H1 (cell line): ENCODE measurements around the gene BPIFB6. TPM values are rescaled to one million over a fixed set of nuclear protein-coding genes. Genes with fewer than 3 reads are reported as not detected.

Source experiments
- CTCF ChIA-PET: fragments of 300-600 bp; sonication (Branson Sonifier 250); formaldehyde crosslinking; loops from one replicate; lab custom pipeline; 2021; ENCODE audit not compliant: partially characterized antibody; lab: Charles Lee
- POLR2A ChIA-PET: fragments of 300-600 bp; sonication (Branson Sonifier 250); formaldehyde crosslinking; loops from one replicate; lab custom pipeline; 2021; ENCODE audit warnings: inconsistent platforms; ENCODE audit not compliant: partially characterized antibody; lab: Charles Lee
- DNase-seq, 2 experiments: peaks; one replicate each; pipeline versions ENCODE4 v3.0.0 to v3.0.0-alpha.2; 2010 to 2022; ENCODE audit warnings: low spot score in 2 of 2, low read depth in 1 of 2, mixed read lengths in 1 of 2
- FAIRE-seq: peaks from 2 replicates; lab custom pipeline; 2011; peaks lifted over from hg19 to GRCh38; lab: Jason Lieb, UNC
- H2AFZ ChIP-seq: 2 replicates; pipeline ENCODE4 v1.8.1; 2012; ENCODE audit warnings: low read length, inconsistent platforms
- H2AK5ac ChIP-seq: 2 replicates; pipeline ENCODE4 v1.6.1; 2013; ENCODE audit warnings: low read depth, low read length
- H2BK120ac ChIP-seq: replicated peaks from 2 replicates; pipeline ENCODE3; 2013; ENCODE audit warnings: low read depth, low read length, inconsistent platforms
- H2BK12ac ChIP-seq: 2 replicates; pipeline ENCODE4 v1.6.1; 2013; ENCODE audit warnings: low read depth, low read length
- H2BK15ac ChIP-seq: 2 replicates; pipeline ENCODE4 v1.6.1; 2013; ENCODE audit warnings: low read length
- H2BK20ac ChIP-seq: 2 replicates; pipeline ENCODE4 v1.6.1; 2013; ENCODE audit warnings: low read length
- H2BK5ac ChIP-seq: 2 replicates; pipeline ENCODE4 v1.6.1; 2013; ENCODE audit warnings: low read depth, low read length
- H3K14ac ChIP-seq: 2 replicates; pipeline ENCODE4 v1.6.1; 2013; ENCODE audit warnings: inconsistent platforms; ENCODE audit not compliant: insufficient read length
- H3K18ac ChIP-seq: 2 replicates; pipeline ENCODE4 v1.6.1; 2013; ENCODE audit warnings: low read length; ENCODE audit errors: extremely low read depth
- H3K23ac ChIP-seq: 2 replicates; pipeline ENCODE4 v1.6.1; 2013; ENCODE audit warnings: inconsistent platforms; ENCODE audit not compliant: insufficient read length
- H3K23me2 ChIP-seq: 2 replicates; pipeline ENCODE4 v1.6.1; 2013; ENCODE audit warnings: low read depth, low read length
- H3K27ac ChIP-seq: 2 replicates; pipeline ENCODE4 v1.6.1; 2011; ENCODE audit warnings: low read depth, low read length, inconsistent platforms
- H3K27me3 ChIP-seq, 4 experiments: replicated peaks in 1 of 4; 1 replicate in 1 of 4; 2 replicates in 3 of 4; pipeline versions ENCODE4 v1.6.1 to v1.8.1; 2011 to 2013; ENCODE audit warnings: low read length in 3 of 4, mild to moderate bottlenecking in 3 of 4, inconsistent platforms in 2 of 4, mixed read lengths in 2 of 4, moderate library complexity in 1 of 4; ENCODE audit not compliant: control insufficient read depth in 3 of 4, insufficient read depth in 3 of 4; ENCODE audit errors: extremely low read depth in 1 of 4
- H3K36me3 ChIP-seq, 4 experiments: 2 replicates each; pipeline versions ENCODE4 v1.6.1 to v1.8.1; 2011 to 2013; ENCODE audit warnings: mild to moderate bottlenecking in 4 of 4, low read length in 3 of 4, moderate library complexity in 2 of 4, control low read depth in 1 of 4, inconsistent platforms in 1 of 4; ENCODE audit not compliant: insufficient read depth in 4 of 4, control insufficient read depth in 2 of 4
- H3K4ac ChIP-seq: replicated peaks from 2 replicates; pipeline ENCODE3; 2013; ENCODE audit warnings: low read length, low read depth, mixed read lengths, inconsistent platforms; ENCODE audit not compliant: insufficient read length
- H3K4me1 ChIP-seq, 4 experiments: replicated peaks in 1 of 4; 1 replicate in 1 of 4; 2 replicates in 3 of 4; pipeline versions ENCODE4 v1.6.1 to v1.8.1; 2011 to 2013; ENCODE audit warnings: low read length in 3 of 4, inconsistent platforms in 2 of 4, mixed read lengths in 1 of 4; ENCODE audit not compliant: insufficient read depth in 4 of 4, control insufficient read depth in 3 of 4
- H3K4me2 ChIP-seq, 2 experiments: 2 replicates each; pipeline versions ENCODE4 v1.6.1 to v1.8.1; 2011 to 2013; ENCODE audit warnings: low read depth in 2 of 2, low read length in 2 of 2, control low read depth in 1 of 2, inconsistent platforms in 1 of 2, mild to moderate bottlenecking in 1 of 2; ENCODE audit not compliant: insufficient read depth in 1 of 2
- H3K4me3 ChIP-seq, 4 experiments: fragments of 200-600, 300-600 bp in 1 of 4; sonication (generic), shearing (Covaris generic), sonication (Bioruptor Twin) in 1 of 4; 2 replicates each; pipeline versions ENCODE4 v1.5.1 to v1.8.1; 2011 to 2016; ENCODE audit warnings: low read length in 4 of 4, low read depth in 3 of 4, control low read depth in 2 of 4, inconsistent platforms in 2 of 4, mild to moderate bottlenecking in 2 of 4, mixed read lengths in 1 of 4, moderate library complexity in 1 of 4; ENCODE audit not compliant: insufficient read depth in 2 of 4; ENCODE audit errors: extremely low read depth in 1 of 4
- H3K56ac ChIP-seq: replicated peaks from 2 replicates; pipeline ENCODE3; 2013; ENCODE audit warnings: low read depth, mild to moderate bottlenecking, mixed read lengths, low read length, inconsistent platforms; ENCODE audit not compliant: insufficient read length
- H3K79me1 ChIP-seq: 2 replicates; pipeline ENCODE4 v1.6.1; 2013; ENCODE audit warnings: low read depth, low read length, control low read depth
- H3K79me2 ChIP-seq, 2 experiments: 2 replicates each; pipeline versions ENCODE4 v1.6.1 to v1.8.1; 2012 to 2013; ENCODE audit warnings: low read length in 2 of 2, mild to moderate bottlenecking in 2 of 2, inconsistent platforms in 1 of 2; ENCODE audit not compliant: insufficient read depth in 2 of 2, control insufficient read depth in 1 of 2
- H3K9ac ChIP-seq, 4 experiments: replicated peaks in 1 of 4; 1 replicate in 1 of 4; 2 replicates in 3 of 4; pipeline versions ENCODE4 v1.6.1 to v1.8.1; 2011 to 2013; ENCODE audit warnings: low read depth in 3 of 4, low read length in 3 of 4, control low read depth in 2 of 4, mild to moderate bottlenecking in 2 of 4, moderate library complexity in 2 of 4, inconsistent platforms in 1 of 4; ENCODE audit errors: extremely low read depth in 1 of 4
- H3K9me3 ChIP-seq, 2 experiments: 2 replicates each; pipeline versions ENCODE4 v1.6.1 to v1.8.1; 2012 to 2013; ENCODE audit warnings: mild to moderate bottlenecking in 2 of 2, moderate library complexity in 2 of 2, control low read depth in 1 of 2, inconsistent platforms in 1 of 2, low read depth in 1 of 2, low read length in 1 of 2, mixed read lengths in 1 of 2; ENCODE audit not compliant: insufficient read depth in 2 of 2
- H4K20me1 ChIP-seq, 2 experiments: replicated peaks in 1 of 2; 2 replicates each; pipeline versions ENCODE3 to v1.8.1; 2011 to 2013; ENCODE audit warnings: inconsistent platforms in 2 of 2, low read length in 2 of 2, mild to moderate bottlenecking in 1 of 2; ENCODE audit not compliant: insufficient read depth in 2 of 2, control insufficient read depth in 1 of 2
- H4K5ac ChIP-seq: 2 replicates; pipeline ENCODE4 v1.6.1; 2013; ENCODE audit warnings: low read length, low read depth, mixed read lengths, inconsistent platforms; ENCODE audit not compliant: insufficient read length
- H4K8ac ChIP-seq: 2 replicates; pipeline ENCODE4 v1.8.0; 2013; ENCODE audit warnings: mild to moderate bottlenecking, moderate library complexity, low read length, inconsistent platforms; ENCODE audit not compliant: insufficient read depth; ENCODE audit errors: extremely low read depth
- H4K91ac ChIP-seq: replicated peaks from 2 replicates; pipeline ENCODE3; 2013; ENCODE audit warnings: low read length, mixed read lengths, inconsistent platforms; ENCODE audit not compliant: insufficient read length
- CBX5 ChIP-seq: fragments of 300-800, 300-1000 bp; sonication (generic); IDR thresholded peaks from 2 replicates; pipeline ENCODE4 v1.7.1; 2016; ENCODE audit warnings: antibody characterized with exemption, low read length, low read depth
- EGR1 ChIP-seq: IDR thresholded peaks from 2 replicates; pipeline ENCODE4 v1.6.1; 2011; ENCODE audit warnings: low read depth, low read length, borderline replicate concordance
- EP300 ChIP-seq, 2 experiments: IDR thresholded peaks; 1 replicate in 1 of 2; 2 replicates in 1 of 2; pipeline ENCODE4 v1.6.1; 2011 to 2012; ENCODE audit warnings: low read depth in 2 of 2, low read length in 2 of 2, mild to moderate bottlenecking in 2 of 2, borderline replicate concordance in 1 of 2, inconsistent platforms in 1 of 2, moderate library complexity in 1 of 2
- FOSL1 ChIP-seq: IDR thresholded peaks from 2 replicates; pipeline ENCODE4 v1.6.1; 2011; ENCODE audit warnings: mild to moderate bottlenecking, low read depth, low read length, moderate library complexity; ENCODE audit not compliant: insufficient read depth
- GTF2F1 ChIP-seq: IDR thresholded peaks from 2 replicates; pipeline ENCODE4 v1.6.1; 2012; ENCODE audit warnings: low read depth, low read length, improper control_type of control experiment, borderline replicate concordance
- HDAC6 ChIP-seq: IDR thresholded peaks from one replicate; pipeline ENCODE4 v1.7.1; 2012; ENCODE audit warnings: low read depth, mild to moderate bottlenecking, inconsistent platforms, low read length, moderate library complexity
- JUND ChIP-seq: IDR thresholded peaks from 2 replicates; pipeline ENCODE4 v1.6.1; 2011; ENCODE audit warnings: mild to moderate bottlenecking, improper control_type of control experiment, low read length
- RAD21 ChIP-seq, 2 experiments: IDR thresholded peaks in 1 of 2; conservative IDR thresholded peaks in 1 of 2; 2 replicates each; pipeline ENCODE4 v1.6.1; 2011; ENCODE audit warnings: low read depth in 2 of 2, low read length in 2 of 2, improper control_type of control experiment in 1 of 2, inconsistent platforms in 1 of 2, mild to moderate bottlenecking in 1 of 2, moderate library complexity in 1 of 2
- SIX5 ChIP-seq: IDR thresholded peaks from 2 replicates; pipeline ENCODE4 v1.6.1; 2011; ENCODE audit warnings: mild to moderate bottlenecking, low read depth, low read length
- TAF1 ChIP-seq: IDR thresholded peaks from 2 replicates; pipeline ENCODE4 v1.6.1; 2011; ENCODE audit warnings: mild to moderate bottlenecking, low read depth, low read length
- WGBS, 2 experiments: shearing (Covaris generic) in 1 of 2; methylation state at CpG; one replicate each; pipeline versions ENCODE4 v1.1.6 to v1.1.7; 2013 to 2015; ENCODE audit warnings: low lambda C conversion rate in 2 of 2, mixed read lengths in 2 of 2, inconsistent platforms in 1 of 2, low coverage in 1 of 2, missing lambda C conversion rate in 1 of 2; ENCODE audit not compliant: insufficient replicate concordance in 2 of 2, insufficient coverage in 1 of 2, insufficient read length in 1 of 2; ENCODE audit errors: extremely low coverage in 1 of 2, missing lambda C conversion rate in 1 of 2; 5-methylcytosine and 5-hydroxymethylcytosine counted together
- polyA plus RNA-seq, 7 experiments: library from polyadenylated mRNA; depleted of rRNA in 3 of 7; stranded (reverse) in 5 of 7; unstranded in 2 of 7; fragments of >200 nt in 5 of 7; fragments of 200-250 nt in 2 of 7; gene quantifications; 1 replicate in 5 of 7; 2 replicates in 1 of 7; 4 replicates in 1 of 7; pipeline versions ENCODE4 v1.2.1 to v1.2.3, GENCODE V29; 2011 to 2013; ENCODE audit warnings: missing spikeins in 2 of 7, mixed read lengths in 2 of 7
- total RNA-seq: library from RNA; stranded (reverse); fragmentation: NEBNext Ultra II Directional; extraction: Animal tissue kit (Norgen Biotek cat#: 25700); gene quantifications from 2 replicates; pipeline ENCODE4 v1.2.1, GENCODE V29; 2021

The BPIFB6 gene
- total and polyA plus RNA-seq, 2 of the 8 experiments (the other 6 are each of a cell fraction or from before 2014, with no cell fraction given), result not detected

GRCh38 chr20:32982617-32983458, 48.6 kb upstream of the BPIFB6 start:
- Histone ChIP-seq H2BK15ac (no peak overlapping the region), H2BK120ac (no peak overlapping the region), H2AFZ (no peak overlapping the region), H3K23me2 (no peaks in the 10 kb centered on the region), H3K56ac (no peak overlapping the region), H3K18ac (no peak overlapping the region), H3K14ac (no peak overlapping the region), H3K79me2 (no peaks in the 10 kb centered on the region), H3K36me3 (no peaks in the 10 kb centered on the region), H4K20me1 (no peaks in the 10 kb centered on the region), H3K27ac (no peak overlapping the region), H2BK20ac (no peak overlapping the region), H3K4me1 (no peaks in the 10 kb centered on the region; a peak in 1 of 7 replicates), H3K4ac (no peak overlapping the region), H3K9me3 (no peaks in the 10 kb centered on the region; a peak in 1 of 4 replicates), H2AK5ac (no peak overlapping the region), H2BK12ac (no peak overlapping the region), H3K9ac (no peak overlapping the region), H3K4me3 (no peak overlapping the region), H3K27me3 (0 out of 7 replicates have a peak, but pooled peaks cover 0 to under 1% (median 0%) of the 10 kb centered on the region in 4 experiments), H4K8ac (no peak overlapping the region), H4K5ac (no peak overlapping the region), H2BK5ac (no peak overlapping the region), H4K91ac (no peak overlapping the region), H3K4me2 (no peak overlapping the region), H3K79me1 (no peaks in the 10 kb centered on the region), H3K23ac (no peak overlapping the region)
- ChIA-PET CTCF (interaction anchor here (1.2 to 5.4 kb wide), 3 partner anchors 13 to 22 kb away, joined by 3 to 53 read pairs (median 11); partner anchors contain the start of gene SUN5), POLR2A (no interaction called here)
- TF ChIP-seq RAD21 (IDR thresholded peaks at IDR 0.05 in 1 of 2, conservative IDR thresholded peaks at IDR 0.05 in 1 of 2; ENCODE audit: low read depth in 2 of 2, low read length in 2 of 2) (no peak), EGR1 (no peak), HDAC6 (no peak), FOSL1 (no peak), CBX5 (no peak), JUND (no peak), EP300 (IDR thresholded peaks at IDR 0.05; ENCODE audit: borderline replicate concordance in 1 of 2, low read depth in 2 of 2, low read length in 2 of 2) (no peak), TAF1 (no peak), SIX5 (no peak), GTF2F1 (no peak)
- FAIRE-seq, result no peak
- DNase-seq, result no peak
- WGBS, 2 experiments, result 91% methylated on average over 10 of the region's 10 CpGs; no CpG with 5 or more reads in 1 of the 2 experiments
